HG03571 (cell line): Measurements from ENCODE around the gene STK26.
"Not testable (repeated sequence)": the region's sequence is repeated elsewhere in the genome, so short reads cannot be mapped to it uniquely, and the experiment has no call there.

Experiments used
- ATAC-seq: cut with Tn5 transposase; IDR thresholded peaks from one replicate; pipeline ENCODE4 v1.9.1; 2021; ENCODE audit not compliant: unreplicated experiment

STK26 gene

GRCh38 chrX:132022967-132023895 is at the start of gene STK26:
STK26 (plus strand) TSS chrX:132023302; CDS start chrX:132023618, 316 bp downstream.
- peak; percentile 76 for ATAC-seq

DNA sequence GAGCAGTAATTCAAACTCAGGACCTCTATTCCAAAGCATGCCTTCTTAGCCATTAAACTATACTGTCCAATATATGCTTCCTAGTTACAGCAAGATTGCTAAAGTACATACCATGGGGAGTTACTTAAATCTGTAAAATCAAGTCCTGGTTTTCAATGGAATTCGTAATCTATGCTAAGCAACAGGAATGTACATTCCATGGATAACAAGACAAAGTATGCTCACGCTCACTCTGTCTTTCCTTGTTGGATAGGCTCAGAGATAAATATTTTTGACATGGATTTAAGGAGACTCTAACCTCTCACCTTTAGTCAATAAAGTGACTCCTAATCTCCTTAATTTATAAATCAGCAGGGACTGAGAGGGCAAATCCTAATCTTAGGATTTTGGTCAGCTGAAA is 47.3 kb upstream of the STK26 start:
- ATAC-seq: no peak

DNA sequence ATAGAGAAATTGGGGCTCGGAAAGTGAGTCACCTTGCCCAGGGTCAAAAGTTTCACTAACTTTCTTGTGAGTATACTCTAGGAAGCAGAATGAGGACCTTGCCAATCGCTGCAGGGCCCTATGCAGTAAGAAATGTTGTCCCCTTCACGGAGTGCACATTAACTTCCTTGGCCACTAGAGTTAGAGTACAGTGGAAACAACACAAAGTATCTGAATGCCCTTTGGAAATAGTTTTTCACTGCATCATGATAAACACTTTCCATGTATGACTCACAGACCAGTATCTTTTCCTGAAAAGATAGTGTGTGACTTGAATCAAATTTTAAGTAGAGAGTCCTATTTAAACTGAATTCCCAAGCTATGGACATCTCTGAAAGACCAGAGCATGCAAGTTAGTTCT is 45.5 kb upstream of the STK26 start:
- no peak for ATAC-seq

DNA sequence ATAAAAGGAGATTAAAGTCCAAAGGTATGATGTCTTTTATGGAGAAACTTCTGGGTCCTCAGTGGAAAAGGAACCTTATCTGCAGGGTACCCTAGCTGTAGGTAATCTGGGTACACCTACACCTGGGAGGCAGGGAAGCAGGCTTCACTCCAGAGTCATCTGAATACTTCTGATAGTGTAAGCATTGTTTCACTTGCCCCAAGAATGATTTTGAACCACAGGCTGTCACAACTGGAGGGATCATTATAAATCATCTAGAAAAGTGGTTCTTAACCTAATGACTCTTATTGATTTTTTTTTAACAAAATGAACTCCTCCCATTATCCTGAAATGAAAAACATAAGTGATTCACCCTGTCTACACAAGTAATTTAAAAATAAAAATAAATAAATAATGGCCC is 44.0 kb upstream of the STK26 start:
- no peak for ATAC-seq

GRCh38 chrX:131985526-131986049 is 37.5 kb upstream of the STK26 start:
- no peak for ATAC-seq

DNA sequence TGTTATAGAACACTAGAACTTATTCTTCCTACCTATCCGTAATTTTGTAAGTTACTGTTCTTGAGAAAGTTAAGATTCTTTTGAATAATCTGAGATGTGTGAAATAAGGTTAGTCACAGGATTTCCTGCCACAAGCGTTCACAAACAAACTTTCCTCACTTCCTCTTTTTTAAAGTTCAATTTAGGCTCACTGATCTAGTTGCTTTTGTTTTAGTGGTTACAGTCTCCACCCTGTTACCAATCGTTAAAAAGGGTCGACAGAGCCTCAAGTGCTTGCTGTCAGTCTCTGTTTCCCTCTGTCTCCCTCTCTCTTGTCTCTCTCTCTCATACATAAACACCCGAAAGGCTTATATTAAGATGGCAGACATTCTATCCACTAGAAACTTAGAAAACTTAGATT is 35.9 kb upstream of the STK26 start:
- ATAC-seq: peak; percentile 99

GRCh38 chrX:131988236-131988635 is 34.9 kb upstream of the STK26 start:
- no peak for ATAC-seq

DNA sequence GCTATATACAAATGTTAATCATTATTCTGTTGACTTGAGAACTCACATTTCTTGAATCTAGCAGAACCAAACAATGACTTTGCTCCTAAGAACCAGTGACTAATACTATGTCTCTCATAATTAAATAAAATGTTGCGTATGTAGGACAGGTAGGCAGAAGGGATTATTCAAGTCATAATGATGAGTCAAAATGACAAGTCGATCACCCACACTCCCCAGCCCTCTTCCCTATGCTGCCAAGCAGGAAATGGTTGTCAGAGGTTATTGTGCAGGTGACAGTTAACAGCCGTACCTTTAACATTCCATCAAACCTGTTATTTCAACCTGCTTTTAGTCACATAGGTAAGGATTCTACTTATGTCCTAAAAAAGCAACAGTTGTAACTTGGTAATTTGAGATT is 22.0 kb upstream of the STK26 start:
- ATAC-seq: no peak

DNA sequence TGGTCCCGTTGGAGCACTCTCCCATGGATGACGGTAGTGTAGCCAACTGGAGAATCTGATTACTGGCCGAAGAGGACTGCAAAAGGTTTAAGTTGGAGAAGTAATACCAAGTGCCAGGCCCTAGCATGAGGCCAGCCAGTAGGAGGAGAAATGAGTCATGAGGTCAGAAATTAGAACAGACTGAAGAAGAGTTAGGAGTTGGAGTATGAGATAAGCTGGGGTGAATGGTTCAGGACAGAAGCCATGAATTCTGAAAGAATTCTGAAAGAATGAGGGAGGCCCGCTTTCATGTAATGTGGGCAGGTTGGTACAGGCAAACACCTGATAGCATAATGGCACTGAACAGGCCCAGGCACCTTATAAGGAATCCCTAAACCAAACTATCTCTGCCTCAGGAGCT is 18.4 kb upstream of the STK26 start:
- ATAC-seq: no peak

- no peak for ATAC-seq
Observed at GRCh38 chrX:132009350-132009749, 13.8 kb upstream of the STK26 start.

DNA sequence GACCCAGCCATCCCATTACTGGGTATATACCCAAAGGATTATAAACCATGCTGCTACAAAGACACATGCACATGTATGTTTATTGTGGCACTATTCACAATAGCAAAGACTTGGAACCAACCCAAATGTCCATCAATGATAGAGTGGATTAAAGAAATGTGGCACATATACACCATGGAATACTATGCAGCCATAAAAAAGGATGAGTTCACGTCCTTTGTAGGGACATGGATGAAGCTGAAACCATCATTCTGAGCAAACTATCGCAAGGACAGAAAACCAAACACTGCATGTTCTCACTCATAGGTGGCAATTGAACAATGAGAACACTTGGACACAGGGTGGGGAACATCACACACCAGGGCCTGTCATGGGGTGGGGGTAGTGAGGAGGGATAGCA is 12.9 kb upstream of the STK26 start:
- not testable (repeated sequence) for ATAC-seq

- no peak for ATAC-seq
Observed at GRCh38 chrX:132015875-132016274, 7.2 kb upstream of the STK26 start.

GRCh38 chrX:132016628-132017430 is 6.3 kb upstream of the STK26 start:
- ATAC-seq: no peak

GRCh38 chrX:132017431-132018185 is 5.5 kb upstream of the STK26 start:
- ATAC-seq: no peak

GRCh38 chrX:132022198-132022966 is 720 bp upstream of the STK26 start:
- no peak for ATAC-seq

DNA sequence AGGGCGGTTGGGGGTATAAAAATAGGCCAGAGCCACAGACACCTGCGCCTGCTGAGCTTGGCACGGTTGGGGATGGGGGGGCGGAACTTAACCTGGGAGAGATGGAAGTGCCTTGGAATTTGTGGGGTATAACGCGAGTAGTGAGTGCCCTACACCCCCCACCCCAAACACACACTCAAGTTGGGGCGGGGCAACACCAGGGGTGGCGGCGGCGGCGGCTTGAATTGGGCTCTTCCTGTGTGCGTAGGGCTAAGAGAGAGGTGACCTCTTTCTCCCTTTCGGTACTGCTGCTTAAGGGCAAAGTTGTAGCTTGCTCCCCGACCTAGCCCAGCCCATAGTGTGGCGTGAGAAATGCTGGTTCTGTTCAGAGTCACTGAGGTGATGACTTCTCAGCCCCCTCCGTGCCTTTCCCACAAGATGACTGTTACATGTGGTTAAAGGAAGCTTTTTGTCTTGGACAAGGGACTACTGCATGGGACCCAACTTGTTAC is 839 bp downstream of the STK26 start:
- ATAC-seq: peak; percentile 48

- ATAC-seq: no peak
Observed at GRCh38 chrX:132025041-132025440, 1.9 kb downstream of the STK26 start.

GRCh38 chrX:132030264-132030663 is 7.2 kb downstream of the STK26 start:
- no peak for ATAC-seq

GRCh38 chrX:132031867-132032266 is 8.8 kb downstream of the STK26 start:
- no peak for ATAC-seq

GRCh38 chrX:132033166-132033565 is 10.1 kb downstream of the STK26 start:
- ATAC-seq: no peak
